NCI-H146 (cell line): ENCODE data around the gene HSPB6.
"Not testable (repeated sequence)": the region's sequence is repeated elsewhere in the genome, so short reads cannot be mapped to it uniquely, and the experiment has no call there.

Experiments used
- DNase-seq: peaks from one replicate; lab custom pipeline; 2025; lab: John Stamatoyannopoulos, UW

Gene HSPB6

GRCh38 chr19:35786299-35787160 lies 29.7 kb upstream of the HSPB6 start:
- no peak for DNase-seq

GRCh38 chr19:35785339-35785627 lies 28.5 kb upstream of the HSPB6 start:
- no peak for DNase-seq

GRCh38 chr19:35784503-35785338 lies 27.9 kb upstream of the HSPB6 start:
- DNase-seq, result no peak

DNA sequence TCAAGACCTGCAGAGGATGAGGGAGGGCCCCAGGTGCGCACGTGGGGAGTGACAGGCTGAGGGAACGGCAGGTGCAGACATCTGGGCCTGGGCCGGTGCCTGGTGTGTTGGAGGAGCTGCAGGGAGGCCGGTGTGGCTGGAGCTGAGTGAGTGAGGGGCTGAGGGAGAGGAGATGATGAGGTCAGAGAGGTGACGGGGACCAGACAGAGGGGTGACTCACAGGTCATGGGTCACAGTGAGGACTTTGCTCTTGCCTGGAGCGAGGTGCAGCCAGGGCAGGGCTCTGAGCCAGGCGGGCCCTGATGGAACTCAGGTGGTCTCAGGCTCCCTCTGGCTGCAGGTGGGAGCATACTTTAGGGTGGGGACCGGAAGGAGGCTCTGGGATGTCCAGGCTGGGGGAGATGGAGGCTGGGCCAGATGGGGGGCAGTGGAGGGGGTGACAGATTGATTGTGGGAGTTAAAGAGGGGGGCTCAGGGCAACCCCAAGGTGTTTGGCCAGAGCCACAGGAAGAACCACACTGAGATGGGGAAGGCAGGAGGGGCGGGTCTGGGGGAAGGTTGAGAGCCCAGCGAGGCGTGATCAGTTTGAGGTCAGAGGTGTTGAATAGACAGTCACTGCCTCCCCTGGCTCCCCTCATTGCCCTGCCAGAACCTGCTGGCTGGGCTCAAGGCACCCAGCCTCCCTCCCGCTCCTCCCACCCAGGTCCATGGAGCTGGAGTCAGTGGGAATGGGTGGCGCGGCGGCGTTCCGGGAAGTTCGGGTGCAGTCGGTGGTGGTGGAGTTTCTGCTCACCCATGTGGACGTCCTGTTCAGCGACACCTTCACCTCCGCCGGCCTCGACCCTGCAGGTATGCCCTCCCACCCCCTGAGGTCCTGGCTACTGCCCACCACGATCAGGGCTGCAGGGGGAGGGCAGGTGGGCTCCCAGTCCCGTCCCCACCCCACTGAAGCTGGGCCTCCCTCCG lies 26.9 kb upstream of the HSPB6 start:
- no peak for DNase-seq

DNA sequence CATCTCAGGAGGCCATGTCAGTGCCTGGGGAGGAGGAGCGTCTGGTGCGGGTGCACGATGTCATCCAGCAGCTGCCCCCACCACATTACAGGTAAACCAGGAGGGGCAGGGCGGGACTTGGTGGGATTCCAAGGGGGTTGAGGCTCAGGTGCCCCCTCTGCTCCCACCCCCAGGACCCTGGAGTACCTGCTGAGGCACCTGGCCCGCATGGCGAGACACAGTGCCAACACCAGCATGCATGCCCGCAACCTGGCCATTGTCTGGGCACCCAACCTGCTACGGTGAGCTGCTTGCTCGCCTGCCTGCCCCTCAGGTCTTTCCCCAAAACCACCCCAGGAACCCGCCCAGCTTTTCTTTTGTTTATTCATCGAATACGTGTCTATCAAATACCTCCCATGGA lies 25.8 kb upstream of the HSPB6 start:
- no peak for DNase-seq

GRCh38 chr19:35781650-35782049 lies 24.8 kb upstream of the HSPB6 start:
- no peak for DNase-seq

DNA sequence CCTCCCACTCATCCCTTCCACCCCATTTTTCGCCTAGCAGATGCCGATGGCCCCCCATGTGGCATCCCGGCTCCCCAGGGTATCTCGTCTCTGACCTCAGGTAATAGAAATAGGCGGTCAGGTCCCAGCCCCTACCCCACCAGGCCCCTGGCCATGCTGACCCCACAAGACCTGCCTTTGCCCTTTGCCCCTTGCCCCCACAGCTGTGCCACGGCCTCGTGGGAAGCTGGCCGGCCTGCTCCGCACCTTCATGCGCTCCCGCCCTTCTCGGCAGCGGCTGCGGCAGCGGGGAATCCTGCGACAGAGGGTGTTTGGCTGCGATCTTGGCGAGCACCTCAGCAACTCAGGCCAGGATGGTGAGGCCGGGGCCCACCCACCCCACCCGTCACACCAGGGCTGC lies 23.9 kb upstream of the HSPB6 start:
- DNase-seq, result no peak

DNA sequence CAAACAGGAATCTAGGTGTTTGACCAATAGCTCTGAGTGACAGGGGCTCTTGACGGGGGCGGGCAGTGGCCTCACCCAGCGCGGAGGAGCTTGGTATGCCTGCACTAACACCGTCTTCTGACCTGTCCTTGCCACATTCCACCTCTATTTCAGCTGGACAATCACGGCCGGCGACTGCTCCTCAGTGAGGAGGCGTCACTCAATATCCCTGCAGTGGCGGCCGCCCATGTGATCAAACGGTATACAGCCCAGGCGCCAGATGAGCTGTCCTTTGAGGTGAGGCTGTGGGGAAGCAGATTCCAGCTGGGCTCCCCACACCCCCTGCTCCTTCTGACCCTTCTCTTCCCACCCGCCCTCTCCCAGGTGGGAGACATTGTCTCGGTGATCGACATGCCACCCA lies 23.2 kb upstream of the HSPB6 start:
- no peak for DNase-seq

DNA sequence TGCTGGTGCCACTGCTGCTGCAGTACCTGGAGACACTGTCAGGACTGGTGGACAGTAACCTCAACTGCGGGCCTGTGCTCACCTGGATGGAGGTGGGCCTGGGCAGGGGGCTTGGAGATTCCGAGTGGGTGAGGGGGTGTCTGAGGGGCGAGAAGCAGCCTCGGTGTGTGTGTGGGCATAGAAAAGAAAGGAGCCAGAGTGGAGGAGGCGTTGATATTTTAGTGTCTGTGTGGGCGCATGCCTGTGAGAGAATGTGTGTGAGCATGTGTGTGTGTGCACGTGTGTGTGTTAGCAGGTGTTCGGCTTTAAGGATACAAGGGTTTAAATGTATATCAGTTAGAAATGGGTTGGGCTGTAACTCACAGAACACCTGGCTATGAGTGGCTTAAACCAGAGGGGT lies 22.2 kb upstream of the HSPB6 start:
- no peak for DNase-seq

DNA sequence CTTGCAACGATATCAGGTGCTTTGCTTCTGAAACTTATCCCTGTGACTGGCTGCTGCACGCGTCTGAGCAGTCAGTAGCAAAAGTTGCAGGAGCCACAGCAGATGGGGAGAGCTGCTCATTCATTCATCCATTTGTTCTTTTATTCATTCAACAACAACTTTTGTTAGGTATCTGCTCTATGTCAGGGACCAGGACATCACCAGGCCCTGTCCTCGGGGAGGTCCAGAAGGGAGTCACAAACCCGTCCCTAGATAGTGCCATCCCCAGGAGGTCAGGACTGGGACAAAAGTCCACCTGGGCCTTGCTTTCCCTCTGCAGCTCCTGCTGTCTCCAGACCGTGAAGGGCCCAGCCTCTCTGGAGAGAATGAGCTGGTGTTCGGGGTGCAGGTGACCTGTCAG lies 21.1 kb upstream of the HSPB6 start:
- DNase-seq, result no peak

DNA sequence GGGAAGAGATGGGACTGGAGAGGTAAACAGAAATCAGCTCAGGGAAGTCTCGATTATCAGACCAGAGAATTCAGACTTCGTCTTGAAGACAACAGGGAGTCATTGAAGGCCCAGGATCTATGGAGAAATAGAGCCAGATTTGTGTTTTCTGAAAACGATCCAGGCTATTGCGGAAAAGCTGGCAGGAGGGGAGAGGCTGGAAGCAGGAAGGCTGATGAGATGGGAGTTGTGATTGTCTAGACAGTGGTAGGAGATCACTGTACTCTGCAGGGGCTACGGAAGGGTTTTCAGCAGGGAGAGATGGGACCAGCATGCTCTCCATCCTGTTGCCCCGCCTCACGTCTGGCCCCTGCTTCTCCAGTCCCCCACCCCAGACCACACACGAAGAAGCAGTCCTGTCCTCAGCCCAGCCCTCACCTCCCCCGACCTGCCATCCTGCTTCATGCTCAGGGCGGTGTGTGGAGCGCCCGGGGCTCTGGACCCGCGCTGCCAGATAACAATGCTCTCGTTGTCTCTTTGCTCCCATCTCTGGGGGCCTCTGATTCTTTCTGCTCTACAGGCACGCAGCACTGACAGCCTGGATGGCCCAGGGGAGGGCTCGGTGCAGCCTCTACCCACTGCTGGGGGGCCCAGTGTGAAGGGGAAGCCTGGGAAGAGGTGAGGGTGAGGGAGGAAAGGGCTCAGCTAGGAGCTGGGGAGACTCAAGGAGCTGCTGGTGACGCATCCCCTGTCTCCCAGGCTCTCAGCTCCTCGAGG lies 20.4 kb upstream of the HSPB6 start:
- no peak for DNase-seq

GRCh38 chr19:35776102-35776788 lies 19.4 kb upstream of the HSPB6 start:
- DNase-seq, result no peak

- peak; percentile 99 for DNase-seq
Observed at GRCh38 chr19:35775298-35776101, 18.7 kb upstream of the HSPB6 start, which contains the start of gene ARHGAP33. Gene ARHGAP33, plus strand, starts transcription at chr19:35775564. Its CDS starts 95 bp downstream, at chr19:35775659.

DNA sequence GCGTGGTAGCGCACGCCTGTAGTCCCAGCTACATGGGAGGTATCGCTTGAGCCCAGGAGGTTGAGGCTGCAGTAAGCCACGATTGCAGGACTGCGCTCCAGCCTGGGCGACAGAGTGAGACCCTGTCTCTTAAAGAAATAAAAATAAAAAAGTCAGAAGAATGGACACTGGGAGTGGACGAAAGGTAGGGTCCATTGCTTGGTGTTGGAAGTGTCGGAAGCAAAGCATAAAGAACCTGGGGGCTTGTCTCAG lies 18.1 kb upstream of the HSPB6 start:
- DNase-seq, result no peak

DNA sequence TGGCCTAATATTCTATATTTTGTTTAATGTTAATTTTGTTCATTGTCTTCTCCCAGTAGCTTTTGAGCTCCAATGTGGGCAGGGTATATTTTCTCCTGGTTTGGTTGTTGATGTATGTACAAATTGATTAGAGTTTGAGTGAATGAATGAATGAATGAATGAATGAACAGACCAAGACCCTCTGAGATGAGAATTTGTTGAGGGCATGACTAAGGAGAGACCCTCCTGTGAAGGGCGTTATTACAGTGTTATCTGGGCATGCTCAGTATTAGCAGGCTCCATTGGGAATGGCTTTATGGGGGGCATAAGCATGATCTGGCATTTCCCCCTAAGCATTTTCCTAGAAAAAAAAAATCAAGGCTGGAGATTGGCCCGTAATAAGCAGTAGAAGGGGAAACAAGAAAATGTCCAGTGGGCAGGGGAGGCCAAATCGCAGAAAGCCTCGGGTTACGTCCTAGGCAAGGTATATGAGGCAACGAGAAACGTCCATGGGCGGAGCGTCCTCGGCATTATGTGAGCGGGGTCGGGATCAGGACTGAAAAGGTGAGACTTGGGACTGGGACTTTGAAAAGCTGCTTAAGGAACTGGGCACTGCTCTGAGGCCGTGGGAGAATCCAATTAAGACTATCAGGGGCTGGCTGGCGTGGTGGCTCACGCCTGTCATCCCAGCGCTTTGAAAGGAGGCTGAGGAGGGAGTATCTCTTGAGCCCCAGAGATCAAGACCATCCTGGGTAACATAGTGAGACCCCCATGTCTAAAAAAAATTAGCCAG lies 17.6 kb upstream of the HSPB6 start:
- DNase-seq, result peak; percentile 59

GRCh38 chr19:35773020-35773806 lies 16.4 kb upstream of the HSPB6 start:
- DNase-seq, result no peak

DNA sequence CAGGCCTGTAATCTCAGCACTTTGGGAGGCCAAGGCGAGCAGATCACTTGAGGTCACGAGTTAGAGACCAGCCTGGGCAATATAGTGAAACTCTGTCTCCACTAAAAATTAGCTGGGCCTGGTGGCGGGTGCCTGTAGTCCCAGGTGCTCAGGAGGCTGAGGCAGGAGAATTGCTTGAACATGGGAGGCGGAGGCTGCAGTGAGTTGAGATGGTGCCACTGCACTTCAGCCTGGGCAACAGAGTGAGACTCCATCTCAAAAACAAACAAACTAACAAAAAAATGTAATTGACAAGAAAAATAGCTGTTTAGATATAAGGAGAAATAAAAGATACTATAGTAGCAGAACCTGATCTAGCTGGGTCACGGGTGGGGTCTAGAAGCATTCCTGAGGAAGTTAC lies 15.5 kb upstream of the HSPB6 start:
- not testable (repeated sequence) for DNase-seq

- DNase-seq, result no peak
Observed at GRCh38 chr19:35768082-35768421, 11.2 kb upstream of the HSPB6 start.
